ENCODE measurements around the gene SAMHD1. TPM values are rescaled to one million over a fixed set of nuclear protein-coding genes. Genes with fewer than 3 reads are reported as not detected.

The SAMHD1 gene
- total RNA-seq, 1 experiment from 2014 or later: 63.0 TPM

- peaks cover 7% of the 10 kb centered on the region for H3K9me3 Mint-ChIP-seq (ENCODE audit: unreplicated experiment)
- H3K27ac Mint-ChIP-seq (ENCODE audit: unreplicated experiment): no peak overlapping the region
- H3K36me3 Mint-ChIP-seq (ENCODE audit: insufficient read depth, unreplicated experiment): no peaks in the 10 kb centered on the region
- Histone ChIP-seq H3K36me3 (ENCODE audit: control insufficient read depth, insufficient read depth, low read length) (no peaks in the 10 kb centered on the region), H3K27me3 (replicated peaks; ENCODE audit: control insufficient read depth, insufficient read depth, low read length) (no peaks in the 10 kb centered on the region), H3K4me1 (no peaks in the 10 kb centered on the region), H3K9me3 (no peaks in the 10 kb centered on the region), H3K4me3 (ENCODE audit: low read depth, low read length) (no peak overlapping the region)
- no peaks in the 10 kb centered on the region for H3K27me3 Mint-ChIP-seq (ENCODE audit: insufficient read depth, unreplicated experiment)
- no peak for DNase-seq
- no peaks in the 10 kb centered on the region for H3K4me1 Mint-ChIP-seq (ENCODE audit: low read depth, unreplicated experiment)
- ChIA-PET CTCF (no interaction called here), POLR2A (no interaction called here)
- intact Hi-C loops (cut with micrococcal nuclease; ENCODE audit: unreplicated experiment): no loop called here
- H3K4me3 Mint-ChIP-seq (ENCODE audit: unreplicated experiment): no peak overlapping the region
- no peak for TF ChIP-seq CTCF (IDR thresholded peaks at IDR 0.05; ENCODE audit: insufficient read depth in 1 of 2, low read depth in 1 of 2, low read length in 1 of 2, severe bottlenecking in 1 of 2, unreplicated experiment in 1 of 2)
- no TSS peak for BruUV-seq (replicated peaks)
These were observed 19.6 kb upstream of the SAMHD1 start for GRCh38 chr20:36971103-36971502.

- Mint-ChIP-seq H3K4me3 (ENCODE audit: unreplicated experiment) (no peak overlapping the region), H3K36me3 (ENCODE audit: insufficient read depth, unreplicated experiment) (no peaks in the 10 kb centered on the region), H3K4me1 (ENCODE audit: low read depth, unreplicated experiment) (no peaks in the 10 kb centered on the region), H3K27ac (ENCODE audit: unreplicated experiment) (no peak overlapping the region), H3K9me3 (ENCODE audit: unreplicated experiment) (peaks cover 7% of the 10 kb centered on the region), H3K27me3 (ENCODE audit: insufficient read depth, unreplicated experiment) (no peaks in the 10 kb centered on the region)
- Histone ChIP-seq H3K9me3 (no peaks in the 10 kb centered on the region), H3K4me3 (ENCODE audit: low read depth, low read length) (no peak overlapping the region), H3K4me1 (no peaks in the 10 kb centered on the region), H3K36me3 (ENCODE audit: control insufficient read depth, insufficient read depth, low read length) (no peaks in the 10 kb centered on the region), H3K27me3 (replicated peaks; ENCODE audit: control insufficient read depth, insufficient read depth, low read length) (no peaks in the 10 kb centered on the region)
- TF ChIP-seq CTCF (IDR thresholded peaks at IDR 0.05; ENCODE audit: insufficient read depth in 1 of 2, low read depth in 1 of 2, low read length in 1 of 2, severe bottlenecking in 1 of 2, unreplicated experiment in 1 of 2): no peak
- BruUV-seq (replicated peaks): no TSS peak
- DNase-seq: no peak
- intact Hi-C loops (cut with micrococcal nuclease; ENCODE audit: unreplicated experiment): no loop called here
- CTCF ChIA-PET: no interaction called here
- POLR2A ChIA-PET: no interaction called here
These were observed 18.1 kb upstream of the SAMHD1 start for GRCh38 chr20:36969478-36970186.

GRCh38 chr20:36969051-36969450 is 17.5 kb upstream of the SAMHD1 start:
- Mint-ChIP-seq H3K9me3 (ENCODE audit: unreplicated experiment) (peaks cover 7% of the 10 kb centered on the region), H3K4me3 (ENCODE audit: unreplicated experiment) (no peak overlapping the region), H3K27me3 (ENCODE audit: insufficient read depth, unreplicated experiment) (no peaks in the 10 kb centered on the region), H3K27ac (ENCODE audit: unreplicated experiment) (no peak overlapping the region), H3K4me1 (ENCODE audit: low read depth, unreplicated experiment) (no peaks in the 10 kb centered on the region), H3K36me3 (ENCODE audit: insufficient read depth, unreplicated experiment) (no peaks in the 10 kb centered on the region)
- intact Hi-C loops (cut with micrococcal nuclease; ENCODE audit: unreplicated experiment): no loop called here
- ChIA-PET CTCF (interaction anchor here (0.6 kb wide), 1 partner anchor 1873 kb away, joined by 4 read pairs; no protein-coding TSS in a partner anchor), POLR2A (no interaction called here)
- H3K4me3 ChIP-seq (ENCODE audit: low read depth, low read length): no peak overlapping the region
- DNase-seq: no peak
- no peaks in the 10 kb centered on the region for H3K9me3 ChIP-seq
- BruUV-seq (replicated peaks): no TSS peak
- H3K36me3 ChIP-seq (ENCODE audit: control insufficient read depth, insufficient read depth, low read length): no peaks in the 10 kb centered on the region
- TF ChIP-seq CTCF (IDR thresholded peaks at IDR 0.05; ENCODE audit: insufficient read depth in 1 of 2, low read depth in 1 of 2, low read length in 1 of 2, severe bottlenecking in 1 of 2, unreplicated experiment in 1 of 2): no peak
- H3K27me3 ChIP-seq (replicated peaks; ENCODE audit: control insufficient read depth, insufficient read depth, low read length): no peaks in the 10 kb centered on the region
- no peaks in the 10 kb centered on the region for H3K4me1 ChIP-seq

All from Caco-2 (cell line).